CD14-positive monocyte (primary cell): ENCODE results near the gene VPS36. TPM values are rescaled to one million over a fixed set of nuclear protein-coding genes. Genes with fewer than 3 reads are reported as not detected.

Experiments
- DNase-seq, 3 donors: peaks; one replicate each; pipeline ENCODE4 v3.0.0-alpha.2; 2011 to 2022
- H2AFZ ChIP-seq: 2 replicates; pipeline ENCODE4 v1.6.0; 2012; ENCODE audit warnings: mild to moderate bottlenecking, low read depth, low read length, inconsistent platforms; ENCODE audit not compliant: insufficient read depth, poor library complexity, severe bottlenecking
- H3K27ac ChIP-seq, 2 donors: 1 replicate in 1 of 2; 2 replicates in 1 of 2; pipeline ENCODE4 v1.5.1; 2012 to 2013; ENCODE audit warnings: low read length in 2 of 2, control low read depth in 1 of 2, inconsistent platforms in 1 of 2, low read depth in 1 of 2, mild to moderate bottlenecking in 1 of 2
- H3K27me3 ChIP-seq, 2 donors: one replicate each; pipeline versions ENCODE4 v1.6.0 to v1.6.1; 2011 to 2013; ENCODE audit warnings: low read length in 2 of 2; ENCODE audit not compliant: control insufficient read depth in 2 of 2, insufficient read depth in 2 of 2
- H3K36me3 ChIP-seq, 2 donors: replicated peaks in 1 of 2; 1 replicate in 1 of 2; 2 replicates in 1 of 2; pipeline versions ENCODE4 v1.5.1 to v1.6.1; 2012 to 2013; ENCODE audit warnings: low read length in 2 of 2, control low read depth in 1 of 2, inconsistent platforms in 1 of 2, mild to moderate bottlenecking in 1 of 2; ENCODE audit not compliant: insufficient read depth in 2 of 2, control insufficient read depth in 1 of 2
- H3K4me1 ChIP-seq, 2 donors: 1 replicate in 1 of 2; 2 replicates in 1 of 2; pipeline versions ENCODE4 v1.5.1 to v1.6.1; 2012 to 2013; ENCODE audit warnings: low read length in 2 of 2, control low read depth in 1 of 2, inconsistent platforms in 1 of 2, mild to moderate bottlenecking in 1 of 2, moderate library complexity in 1 of 2; ENCODE audit not compliant: insufficient read depth in 2 of 2, control insufficient read depth in 1 of 2
- H3K4me2 ChIP-seq: replicated peaks from 2 replicates; pipeline ENCODE3; 2012; ENCODE audit warnings: low read length, moderate library complexity, mild to moderate bottlenecking; ENCODE audit not compliant: poor library complexity, severe bottlenecking; ENCODE audit errors: extremely low read depth
- H3K4me3 ChIP-seq, 3 experiments: fragments of 200-600 bp in 1 of 3; sonication (generic) in 1 of 3; replicated peaks in 1 of 3; 1 replicate in 2 of 3; 2 replicates in 1 of 3; pipeline ENCODE4 v1.5.1; 2011 to 2013; ENCODE audit warnings: low read length in 3 of 3, mild to moderate bottlenecking in 3 of 3, control low read depth in 2 of 3, low read depth in 2 of 3, inconsistent platforms in 1 of 3, moderate library complexity in 1 of 3
- H3K79me2 ChIP-seq: 2 replicates; pipeline ENCODE4 v1.6.0; 2012; ENCODE audit warnings: mild to moderate bottlenecking, control low read depth, inconsistent platforms, low read length, moderate library complexity; ENCODE audit not compliant: insufficient read depth
- H3K9ac ChIP-seq: 2 replicates; pipeline ENCODE4 v1.6.0; 2017; ENCODE audit warnings: low read length, mild to moderate bottlenecking; ENCODE audit not compliant: insufficient read depth, poor library complexity, severe bottlenecking
- H3K9me3 ChIP-seq, 2 donors: replicated peaks in 1 of 2; 1 replicate in 1 of 2; 2 replicates in 1 of 2; pipeline versions ENCODE4 v1.5.1 to v1.6.1; 2012 to 2013; ENCODE audit warnings: low read length in 2 of 2, control low read depth in 1 of 2; ENCODE audit not compliant: control insufficient read depth in 1 of 2, insufficient read depth in 1 of 2
- H4K20me1 ChIP-seq: 2 replicates; pipeline ENCODE4 v1.6.0; 2012; ENCODE audit warnings: mild to moderate bottlenecking, low read length, control low read depth, moderate library complexity; ENCODE audit not compliant: insufficient read depth
- H3K27ac Mint-ChIP-seq, 7 donors: one replicate each; pipeline ENCODE4 v1.8.0; 2020; ENCODE audit warnings: mild to moderate bottlenecking in 7 of 7, mixed read lengths in 7 of 7, moderate library complexity in 6 of 7, inconsistent platforms in 2 of 7
- H3K27me3 Mint-ChIP-seq, 3 donors: one replicate each; pipeline ENCODE4 v1.8.0; 2021 to 2022; ENCODE audit warnings: low read depth in 3 of 3, mild to moderate bottlenecking in 3 of 3, mixed read lengths in 3 of 3, moderate library complexity in 3 of 3, inconsistent platforms in 1 of 3
- H3K36me3 Mint-ChIP-seq, 2 donors: one replicate each; pipeline ENCODE4 v1.8.0; 2020; ENCODE audit warnings: mixed read lengths in 2 of 2, inconsistent platforms in 1 of 2, mild to moderate bottlenecking in 1 of 2
- H3K4me1 Mint-ChIP-seq: one replicate; pipeline ENCODE4 v1.8.0; 2020; ENCODE audit warnings: mild to moderate bottlenecking, mixed read lengths
- H3K4me3 Mint-ChIP-seq, 2 donors: one replicate each; pipeline ENCODE4 v1.8.0; 2020; ENCODE audit warnings: mild to moderate bottlenecking in 2 of 2, mixed read lengths in 2 of 2, moderate library complexity in 1 of 2
- H3K9me3 Mint-ChIP-seq, 7 donors: one replicate each; pipeline ENCODE4 v1.8.0; 2020 to 2022; ENCODE audit warnings: mixed read lengths in 7 of 7, mild to moderate bottlenecking in 6 of 7, moderate library complexity in 6 of 7, inconsistent platforms in 2 of 7
- WGBS: methylation state at CpG from one replicate; pipeline ENCODE4 v1.1.5; 2013; ENCODE audit warnings: missing lambda C conversion rate; ENCODE audit not compliant: insufficient coverage; 5-methylcytosine and 5-hydroxymethylcytosine counted together
- intact Hi-C, 2 donors: fragments of 100-400 bp; cut with micrococcal nuclease; formaldehyde crosslinking; loops; one replicate each; pipeline versions ENCODE4 v1.15.0 to v1.15.1; 2023
- polyA plus RNA-seq, 3 donors: library from polyadenylated mRNA; depleted of rRNA in 1 of 3; unstranded in 2 of 3; stranded (reverse) in 1 of 3; fragments of 300-500 nt in 2 of 3; fragments of >200 nt in 1 of 3; fragmentation: Illumina TruSeq in 2 of 3; gene quantifications; 1 replicate in 2 of 3; 2 replicates in 1 of 3; pipeline ENCODE4 v1.2.3, GENCODE V29; 2012 to 2021
- TF ChIP-seq, protein P1 (sequence below): fragments of 200-600 bp; IDR thresholded peaks from one replicate; pipeline ENCODE4 v1.8.0; 2022; ENCODE audit warnings: antibody characterized with exemption, mild to moderate bottlenecking

The VPS36 gene
- polyA plus RNA-seq, 3 donors, result 20.3 to 37.0 (median 25.2) TPM

DNA sequence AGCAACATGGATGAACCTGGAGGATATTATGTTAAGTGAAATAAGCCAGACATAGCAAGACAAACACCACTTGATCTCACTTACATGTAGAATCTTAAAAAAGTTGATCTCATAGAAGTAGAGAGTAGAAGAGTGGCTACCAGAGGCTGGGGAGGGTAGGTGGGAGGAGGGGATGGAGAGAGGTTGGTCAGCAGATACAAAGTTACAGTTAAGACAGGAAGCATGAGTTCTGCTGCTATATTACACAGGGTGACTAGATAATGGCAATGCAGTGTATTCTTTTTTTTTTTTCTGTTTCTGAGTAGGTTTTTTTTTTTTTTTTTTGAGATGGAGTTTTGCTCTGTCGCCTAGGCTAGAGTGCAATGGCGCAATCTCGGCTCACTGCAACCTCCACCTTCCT, 29.2 kb downstream of the VPS36 start:
- H3K9me3 ChIP-seq, result no peaks in the 10 kb centered on the region
- no peaks in the 10 kb centered on the region for H3K27me3 Mint-ChIP-seq
- H3K79me2 ChIP-seq, result no peaks in the 10 kb centered on the region
- H3K9me3 Mint-ChIP-seq, result peaks cover 0 to 4% (median 0%) of the 10 kb centered on the region in 7 donors
- no CpG with 5 or more reads among the region's 3 CpGs for WGBS
- TF ChIP-seq, protein P1, sequence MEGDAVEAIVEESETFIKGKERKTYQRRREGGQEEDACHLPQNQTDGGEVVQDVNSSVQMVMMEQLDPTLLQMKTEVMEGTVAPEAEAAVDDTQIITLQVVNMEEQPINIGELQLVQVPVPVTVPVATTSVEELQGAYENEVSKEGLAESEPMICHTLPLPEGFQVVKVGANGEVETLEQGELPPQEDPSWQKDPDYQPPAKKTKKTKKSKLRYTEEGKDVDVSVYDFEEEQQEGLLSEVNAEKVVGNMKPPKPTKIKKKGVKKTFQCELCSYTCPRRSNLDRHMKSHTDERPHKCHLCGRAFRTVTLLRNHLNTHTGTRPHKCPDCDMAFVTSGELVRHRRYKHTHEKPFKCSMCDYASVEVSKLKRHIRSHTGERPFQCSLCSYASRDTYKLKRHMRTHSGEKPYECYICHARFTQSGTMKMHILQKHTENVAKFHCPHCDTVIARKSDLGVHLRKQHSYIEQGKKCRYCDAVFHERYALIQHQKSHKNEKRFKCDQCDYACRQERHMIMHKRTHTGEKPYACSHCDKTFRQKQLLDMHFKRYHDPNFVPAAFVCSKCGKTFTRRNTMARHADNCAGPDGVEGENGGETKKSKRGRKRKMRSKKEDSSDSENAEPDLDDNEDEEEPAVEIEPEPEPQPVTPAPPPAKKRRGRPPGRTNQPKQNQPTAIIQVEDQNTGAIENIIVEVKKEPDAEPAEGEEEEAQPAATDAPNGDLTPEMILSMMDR, result no peak
- no peak overlapping the region for H3K27ac ChIP-seq
- DNase-seq, result no peak
- peaks cover 76 to 95% of the 10 kb centered on the region in 2 donors for H3K36me3 ChIP-seq
- intact Hi-C loops, result no loop called here
- H3K4me1 ChIP-seq, result no peaks in the 10 kb centered on the region
- no peak overlapping the region for H3K4me2 ChIP-seq
- H3K27me3 ChIP-seq, result no peaks in the 10 kb centered on the region
- peaks cover 71 to 91% of the 10 kb centered on the region in 2 donors for H3K36me3 Mint-ChIP-seq
- H4K20me1 ChIP-seq, result no peaks in the 10 kb centered on the region
- H3K4me1 Mint-ChIP-seq, result no peaks in the 10 kb centered on the region
- H3K4me3 Mint-ChIP-seq, result no peak overlapping the region
- peak overlapping the region in 2 of 7 donors; percentile 26 to 66 for H3K27ac Mint-ChIP-seq
- no peak overlapping the region for H3K4me3 ChIP-seq
- no peak overlapping the region for H2AFZ ChIP-seq
- no peak overlapping the region for H3K9ac ChIP-seq

DNA sequence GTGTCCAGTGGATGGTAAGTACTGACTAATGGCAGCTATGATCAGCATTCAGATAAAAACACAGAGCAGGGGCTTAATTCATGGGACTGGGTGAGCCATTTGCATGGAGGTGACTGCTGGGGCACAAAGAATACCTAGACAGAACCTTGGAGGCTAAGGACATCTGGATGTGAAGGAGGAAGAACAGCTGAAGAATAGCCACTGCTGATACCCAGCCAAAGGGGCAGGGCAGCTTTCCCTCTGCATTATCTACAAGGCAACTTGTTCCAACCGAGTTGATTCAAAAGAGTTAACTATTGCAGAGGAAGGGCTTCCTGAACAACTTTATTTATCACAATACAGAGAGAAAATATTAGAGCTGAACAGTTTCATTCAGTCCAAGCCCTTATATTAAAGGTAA, 31.4 kb downstream of the VPS36 start:
- Histone ChIP-seq H4K20me1 (no peaks in the 10 kb centered on the region), H3K27me3 (no peaks in the 10 kb centered on the region), H3K27ac (no peak overlapping the region), H3K36me3 (peaks cover 83 to 95% of the 10 kb centered on the region in 2 donors), H3K9me3 (no peaks in the 10 kb centered on the region), H2AFZ (no peak overlapping the region), H3K4me1 (no peaks in the 10 kb centered on the region), H3K4me2 (no peak overlapping the region), H3K79me2 (no peaks in the 10 kb centered on the region), H3K9ac (no peak overlapping the region), H3K4me3 (no peak overlapping the region)
- Mint-ChIP-seq H3K4me1 (no peaks in the 10 kb centered on the region), H3K36me3 (peaks cover 72 to 91% of the 10 kb centered on the region in 2 donors), H3K27ac (no peak overlapping the region), H3K9me3 (peaks cover 0 to 3% (median 0%) of the 10 kb centered on the region in 7 donors), H3K4me3 (no peak overlapping the region), H3K27me3 (no peaks in the 10 kb centered on the region)
- TF ChIP-seq, protein P1, result no peak
- intact Hi-C loops, result no loop called here
- no CpG with 5 or more reads among the region's 1 CpG for WGBS
- DNase-seq, result no peak
